ENCODE measurements around the gene ZMYND19.

- TF ChIP-seq EZH2 (optimal IDR thresholded peaks at IDR 0.05; ENCODE audit: low read depth, low read length) (no peak), CTCF (IDR thresholded peaks at IDR 0.05; ENCODE audit: low read length) (peak; percentile 37)
Measured at GRCh38 chr9:137621131-137621757, 30.9 kb upstream of the ZMYND19 start.

Data from MM.1S (cell line).